Stomach (tissue), 4 donors: ENCODE results near the gene FBXL15.

Source experiments
- CTCF ChIP-seq, 7 experiments: fragments of 450-650 bp in 4 of 7; fragments of 200-600 bp in 3 of 7; sonication (generic) in 3 of 7; IDR thresholded peaks; one replicate each; pipeline ENCODE4 v1.5.1; 2016 to 2019; ENCODE audit warnings: antibody characterized with exemption in 7 of 7, control low read depth in 2 of 7, mild to moderate bottlenecking in 1 of 7
- EP300 ChIP-seq: sonication (generic); formaldehyde crosslinking; IDR thresholded peaks from one replicate; pipeline ENCODE4 v1.6.1; 2017; ENCODE audit warnings: antibody characterized with exemption
- POLR2A ChIP-seq, 4 donors: fragments of 450-650 bp; IDR thresholded peaks; one replicate each; pipeline ENCODE4 v1.6.1; 2016; ENCODE audit warnings: antibody characterized with exemption in 4 of 4, control low read depth in 2 of 4, mild to moderate bottlenecking in 1 of 4, moderate library complexity in 1 of 4

DNA sequence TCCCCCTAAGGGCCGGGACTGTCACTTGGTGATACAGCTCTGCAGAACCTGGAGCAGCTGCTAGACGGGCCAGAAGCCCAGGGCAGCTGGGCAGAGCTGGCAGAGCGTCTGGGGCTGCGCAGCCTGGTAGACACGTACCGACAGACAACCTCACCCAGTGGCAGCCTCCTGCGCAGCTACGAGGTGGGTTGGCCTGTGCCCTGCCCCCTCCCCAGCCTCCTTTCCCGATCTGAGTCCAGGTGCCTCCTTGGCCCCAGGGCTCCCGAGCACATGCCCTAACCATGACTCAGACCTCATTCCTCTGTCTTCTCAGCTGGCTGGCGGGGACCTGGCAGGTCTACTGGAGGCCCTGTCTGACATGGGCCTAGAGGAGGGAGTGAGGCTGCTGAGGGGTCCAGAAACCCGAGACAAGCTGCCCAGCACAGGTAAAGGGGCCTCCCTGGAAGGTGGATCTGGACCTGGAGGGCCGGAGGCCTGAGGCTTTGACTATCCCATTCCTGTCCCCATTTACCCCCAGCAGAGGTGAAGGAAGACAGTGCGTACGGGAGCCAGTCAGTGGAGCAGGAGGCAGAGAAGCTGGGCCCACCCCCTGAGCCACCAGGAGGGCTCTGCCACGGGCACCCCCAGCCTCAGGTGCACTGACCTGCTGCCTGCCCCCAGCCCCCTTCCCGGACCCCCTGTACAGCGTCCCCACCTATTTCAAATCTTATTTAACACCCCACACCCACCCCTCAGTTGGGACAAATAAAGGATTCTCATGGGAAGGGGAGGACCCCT is 18.7 kb upstream of the FBXL15 start:
- TF ChIP-seq CTCF (IDR thresholded peaks at IDR 0.05) (no peak), POLR2A (IDR thresholded peaks at IDR 0.05) (no peak), EP300 (no peak)
